HG03342 (cell line): Measurements from ENCODE around the gene CDC14B.
"Not testable (repeated sequence)": the region's sequence is repeated elsewhere in the genome, so short reads cannot be mapped to it uniquely, and the experiment has no call there.

Experiments used
- ATAC-seq: cut with Tn5 transposase; IDR thresholded peaks from one replicate; pipeline ENCODE4 v1.9.1; 2021; ENCODE audit warnings: mild to moderate bottlenecking, moderate library complexity; ENCODE audit not compliant: unreplicated experiment

CDC14B gene

GRCh38 chr9:96633579-96633978 lies 13.9 kb upstream of the CDC14B start:
- ATAC-seq: not testable (repeated sequence)

DNA sequence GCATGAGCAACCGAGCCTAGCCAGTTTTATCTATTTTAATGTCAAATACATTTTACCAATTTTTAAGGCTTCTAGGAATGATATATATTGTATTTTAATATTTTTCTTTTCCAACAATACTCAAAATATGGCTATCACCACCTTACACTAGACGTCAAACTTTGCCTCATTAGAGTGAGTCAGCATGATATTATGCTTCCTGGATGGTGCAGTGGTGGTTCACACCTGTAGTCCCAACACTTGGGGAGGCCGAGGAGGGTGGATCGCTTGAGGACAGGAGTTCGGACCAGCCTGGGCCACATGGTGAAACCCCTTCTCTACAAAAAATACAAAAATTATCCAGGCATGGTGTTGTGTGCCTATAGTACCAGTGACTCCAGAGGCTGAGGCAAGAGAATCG lies 7.3 kb upstream of the CDC14B start:
- ATAC-seq: no peak

GRCh38 chr9:96621618-96622017 lies 2.0 kb upstream of the CDC14B start:
- ATAC-seq: no peak

DNA sequence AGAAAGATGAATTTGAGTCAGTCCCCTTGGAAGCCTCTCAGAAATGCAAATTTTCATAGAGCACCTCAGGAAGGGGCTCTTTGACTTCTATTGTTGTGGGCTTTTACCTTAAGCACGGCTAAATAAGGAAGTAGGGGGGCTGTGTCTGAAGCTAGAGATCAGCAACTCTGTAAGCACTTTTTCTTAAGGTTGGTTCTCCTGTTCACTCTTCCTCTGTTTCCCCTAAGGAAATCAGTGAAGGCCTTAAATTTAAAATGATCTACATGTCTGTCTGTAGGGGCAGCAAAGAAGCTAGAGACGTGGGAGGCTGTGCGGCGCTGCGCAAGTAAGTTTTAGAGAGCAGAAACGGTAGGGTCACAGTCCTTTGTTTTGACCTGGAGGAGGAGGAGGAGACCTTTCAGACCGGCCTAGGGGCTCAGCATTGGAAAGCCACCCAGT lies 1.2 kb upstream of the CDC14B start:
- no peak for ATAC-seq

DNA sequence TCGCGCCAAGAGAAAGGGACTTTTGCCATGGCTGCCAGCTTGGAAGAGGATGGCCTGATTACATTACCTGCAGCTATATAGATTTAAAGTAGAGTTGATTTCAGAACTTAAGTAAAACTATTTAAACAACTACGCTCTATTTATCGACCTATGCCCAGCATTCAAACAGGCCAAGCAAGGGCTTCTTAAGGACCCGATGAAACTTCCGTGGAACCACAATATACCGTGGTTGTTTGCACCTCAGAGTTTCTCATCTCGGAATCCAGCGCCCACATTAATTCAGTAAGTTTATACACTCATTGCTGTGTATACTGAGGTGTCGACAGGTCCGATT lies 505 bp upstream of the CDC14B start:
- ATAC-seq: no peak

DNA sequence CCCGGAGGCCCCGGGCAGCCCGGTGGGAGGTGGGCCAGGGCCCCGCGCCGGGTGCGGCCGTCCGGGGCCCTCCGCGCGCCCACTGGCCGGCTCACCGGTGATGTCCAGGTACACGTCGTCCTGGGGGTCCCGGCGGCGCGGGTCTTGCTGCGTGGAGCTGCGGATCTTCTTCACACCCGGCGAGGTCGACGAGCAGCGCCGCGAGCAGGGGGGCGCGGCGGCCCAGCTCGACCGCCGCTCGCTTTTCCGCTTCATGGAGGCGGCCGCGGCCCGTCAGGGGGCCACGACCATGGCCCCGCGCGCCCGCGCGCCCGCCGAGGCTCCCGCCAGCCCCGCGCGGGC lies 548 bp downstream of the CDC14B start:
- ATAC-seq: no peak

DNA sequence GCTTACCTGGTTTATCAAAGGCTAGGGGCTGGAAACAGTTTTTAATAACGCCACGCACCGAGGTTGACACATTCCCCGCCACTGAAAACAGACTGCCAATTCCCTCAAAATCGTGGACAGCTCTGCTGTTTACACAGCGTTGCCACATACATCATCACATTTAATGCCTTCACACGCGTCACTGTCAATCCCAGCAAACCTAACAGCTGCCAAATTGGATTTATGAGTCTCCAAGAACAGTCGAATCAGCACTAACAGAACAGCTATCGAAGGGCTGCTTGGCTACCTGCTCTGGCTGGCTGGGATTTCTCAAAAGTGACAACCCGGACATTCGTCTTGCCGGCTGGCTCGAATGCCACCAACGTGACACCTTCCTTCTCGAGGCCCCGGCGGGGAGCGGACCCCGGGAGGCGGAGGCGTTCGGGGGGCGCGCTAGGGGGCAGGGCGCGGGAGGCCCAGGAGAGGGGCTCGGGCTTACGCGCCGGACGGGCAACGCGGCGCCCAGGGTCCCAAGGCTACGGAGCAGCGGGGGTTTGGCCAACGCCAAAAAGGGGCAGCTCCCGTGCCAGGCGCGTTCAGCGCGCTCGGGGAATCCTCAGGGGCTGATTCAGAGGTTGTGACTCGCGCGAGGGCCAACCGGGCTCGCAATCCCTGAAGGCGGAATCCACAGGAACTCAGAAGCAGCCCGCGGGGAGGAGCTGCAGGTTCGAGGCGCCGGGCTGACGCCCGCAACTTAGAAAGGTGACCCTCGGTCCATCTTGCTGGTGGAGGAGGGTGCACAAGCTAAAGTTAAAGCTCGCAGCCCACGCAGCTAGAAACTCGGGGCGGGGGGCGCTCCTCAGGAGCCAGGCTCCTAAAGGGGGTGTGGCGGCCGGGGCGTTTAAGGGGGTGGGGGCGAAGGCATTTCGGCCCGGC lies 1.2 kb downstream of the CDC14B start:
- no peak for ATAC-seq

GRCh38 chr9:96617439-96618185 lies 2.0 kb downstream of the CDC14B start:
- ATAC-seq: no peak

DNA sequence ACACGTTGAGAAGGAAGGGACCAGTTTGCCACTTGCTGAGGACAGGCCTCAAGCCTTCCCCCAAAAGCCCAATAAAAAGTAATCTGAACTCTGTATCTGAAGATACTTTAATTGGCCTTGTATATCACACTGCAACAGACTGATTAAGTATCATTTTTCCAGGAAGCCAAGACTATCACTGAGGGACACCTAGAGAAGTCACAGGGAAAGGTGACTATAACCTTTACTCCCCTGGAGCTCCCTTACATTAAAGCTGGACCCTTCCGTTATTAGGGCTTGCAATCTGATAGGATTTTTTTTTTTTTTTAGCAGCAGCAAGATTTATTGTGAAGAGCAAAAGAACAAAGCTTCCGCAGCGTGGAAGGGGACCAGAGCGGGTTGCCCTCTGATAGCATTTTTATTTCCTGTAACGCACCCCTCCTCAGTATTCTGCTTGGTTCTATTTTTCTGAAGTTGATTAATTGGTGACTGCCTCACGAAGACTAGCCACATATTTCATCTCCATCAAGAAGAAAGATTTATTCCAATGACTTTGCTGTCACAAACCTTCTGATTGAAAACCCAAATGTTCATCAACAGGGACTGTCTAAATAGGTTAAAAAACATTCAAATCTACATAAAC lies 2.7 kb downstream of the CDC14B start:
- ATAC-seq: no peak

GRCh38 chr9:96615411-96615810 lies 4.2 kb downstream of the CDC14B start:
- ATAC-seq: no peak

DNA sequence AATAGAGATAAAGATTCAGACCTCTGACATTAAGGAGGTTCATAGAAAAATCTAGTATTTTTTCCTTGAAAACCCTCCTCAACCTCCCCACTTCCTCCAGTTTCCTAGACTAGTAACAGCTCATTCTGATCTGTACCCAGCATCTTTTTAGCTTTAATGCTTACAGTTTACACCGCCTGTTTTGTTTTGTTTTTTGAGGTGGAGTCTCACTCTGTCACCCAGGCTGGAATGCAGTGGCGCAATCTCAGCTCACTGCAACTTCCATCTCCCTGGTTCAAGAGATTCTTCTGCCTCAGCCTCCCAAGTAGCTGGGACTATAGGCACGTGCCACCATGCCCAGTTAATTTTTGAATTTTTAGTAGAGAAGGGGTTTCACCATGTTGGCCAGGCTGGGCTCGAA lies 5.0 kb downstream of the CDC14B start:
- not testable (repeated sequence) for ATAC-seq

DNA sequence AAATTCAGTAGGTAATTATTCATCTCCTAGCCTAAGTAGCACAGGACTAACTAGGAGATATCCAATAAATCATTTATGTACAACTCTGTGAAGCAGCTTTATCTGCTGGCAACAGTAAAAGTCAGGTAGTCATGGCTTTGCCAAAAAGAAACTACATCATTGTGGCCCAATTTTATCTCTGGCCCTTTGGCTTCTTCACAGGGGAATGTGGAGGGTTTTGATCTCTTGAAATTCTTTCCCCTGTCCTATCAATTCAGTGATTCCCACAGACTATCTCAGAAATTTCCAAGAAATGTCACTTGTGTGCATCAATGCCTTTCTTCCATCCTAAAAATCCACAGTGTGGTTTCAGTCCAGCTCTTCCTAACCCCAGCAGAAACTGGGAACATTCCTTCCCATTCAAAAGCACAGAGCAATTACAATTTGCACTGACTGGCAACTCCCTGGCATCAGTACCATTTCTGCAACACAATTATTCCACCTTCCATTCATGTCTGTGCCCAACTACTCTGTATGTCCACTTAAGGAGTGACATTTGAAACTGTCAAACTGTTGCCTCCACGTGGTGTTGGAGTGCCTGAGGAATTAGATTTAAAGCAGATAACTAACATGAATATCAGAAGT lies 6.6 kb downstream of the CDC14B start:
- ATAC-seq: no peak

DNA sequence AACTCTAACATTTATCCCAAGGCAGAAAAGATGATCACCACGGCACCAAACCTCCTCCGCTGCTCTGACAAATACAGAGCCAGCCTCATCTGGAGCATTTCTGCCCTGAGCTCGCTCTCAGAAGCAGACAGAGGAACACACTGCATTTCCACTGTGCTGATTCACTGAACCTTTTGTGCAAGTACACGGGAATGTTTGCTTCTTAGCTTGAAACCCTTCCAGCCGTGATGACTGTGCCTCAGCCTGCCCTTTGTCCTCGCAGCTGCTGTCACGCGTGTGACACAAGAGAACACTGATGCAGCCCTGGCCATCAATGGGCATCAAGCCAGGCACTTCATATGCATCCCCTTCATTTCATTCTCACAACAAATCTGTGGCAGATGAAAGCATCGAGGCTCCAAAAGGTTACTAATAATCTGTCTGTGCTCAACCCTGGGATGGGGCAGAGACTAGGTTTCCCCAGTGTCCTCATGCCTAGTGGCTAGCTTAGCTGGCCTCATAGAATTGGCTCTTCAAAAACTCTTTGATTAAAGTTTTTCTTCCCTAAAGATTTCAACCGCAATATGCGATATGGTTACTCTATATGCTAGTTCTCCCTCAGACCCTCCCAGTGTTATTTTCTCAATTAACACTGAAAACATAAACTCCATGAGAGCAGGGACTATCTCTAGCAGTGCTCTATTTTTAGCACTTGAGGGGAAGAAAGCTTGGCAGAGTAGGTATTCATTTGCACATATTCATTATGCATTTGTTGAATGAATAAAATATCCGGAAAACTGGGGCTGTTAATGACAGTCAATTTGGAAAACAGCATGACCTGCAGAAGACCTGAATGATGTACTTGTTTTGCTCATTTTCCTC lies 7.3 kb downstream of the CDC14B start:
- ATAC-seq: no peak

GRCh38 chr9:96611302-96611701 lies 8.3 kb downstream of the CDC14B start:
- no peak for ATAC-seq

- ATAC-seq: no peak
Observed at GRCh38 chr9:96609732-96610131, 9.9 kb downstream of the CDC14B start.

DNA sequence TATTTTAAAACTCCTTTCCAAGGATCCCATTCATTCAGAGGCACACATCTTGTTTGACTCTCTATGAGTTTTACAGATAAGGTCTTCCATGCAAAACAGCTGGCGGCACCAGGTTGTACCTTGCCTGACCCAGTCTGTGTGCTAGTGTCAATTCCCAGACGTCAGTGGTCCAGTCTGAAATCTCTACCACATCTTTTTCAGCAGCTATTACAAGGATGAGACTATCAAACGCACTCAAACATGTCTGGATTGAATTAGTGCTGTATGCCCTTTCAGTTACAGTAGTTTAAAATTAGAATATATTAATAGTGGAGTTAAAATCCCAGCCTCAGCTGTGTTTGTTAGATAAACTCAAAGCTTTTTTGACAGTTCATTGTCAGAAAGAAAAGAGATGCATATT lies 11.7 kb downstream of the CDC14B start:
- ATAC-seq: no peak

- ATAC-seq: no peak
Observed at GRCh38 chr9:96605328-96605727, 14.3 kb downstream of the CDC14B start.

DNA sequence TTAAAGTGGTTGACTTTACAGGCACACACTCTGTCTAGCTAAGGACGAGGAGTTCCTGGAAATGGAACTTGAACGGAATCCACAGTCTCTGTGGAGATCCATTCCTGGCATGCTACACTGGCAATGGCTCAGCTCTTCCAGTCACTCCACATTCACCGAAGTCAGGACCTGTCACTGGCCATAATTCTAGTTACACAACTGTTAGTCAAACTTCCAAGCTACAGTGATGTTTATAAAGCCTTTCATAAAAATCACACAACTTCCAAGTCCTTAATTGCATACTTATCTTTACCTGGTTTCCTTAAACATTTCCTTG lies 15.7 kb downstream of the CDC14B start:
- ATAC-seq: no peak

DNA sequence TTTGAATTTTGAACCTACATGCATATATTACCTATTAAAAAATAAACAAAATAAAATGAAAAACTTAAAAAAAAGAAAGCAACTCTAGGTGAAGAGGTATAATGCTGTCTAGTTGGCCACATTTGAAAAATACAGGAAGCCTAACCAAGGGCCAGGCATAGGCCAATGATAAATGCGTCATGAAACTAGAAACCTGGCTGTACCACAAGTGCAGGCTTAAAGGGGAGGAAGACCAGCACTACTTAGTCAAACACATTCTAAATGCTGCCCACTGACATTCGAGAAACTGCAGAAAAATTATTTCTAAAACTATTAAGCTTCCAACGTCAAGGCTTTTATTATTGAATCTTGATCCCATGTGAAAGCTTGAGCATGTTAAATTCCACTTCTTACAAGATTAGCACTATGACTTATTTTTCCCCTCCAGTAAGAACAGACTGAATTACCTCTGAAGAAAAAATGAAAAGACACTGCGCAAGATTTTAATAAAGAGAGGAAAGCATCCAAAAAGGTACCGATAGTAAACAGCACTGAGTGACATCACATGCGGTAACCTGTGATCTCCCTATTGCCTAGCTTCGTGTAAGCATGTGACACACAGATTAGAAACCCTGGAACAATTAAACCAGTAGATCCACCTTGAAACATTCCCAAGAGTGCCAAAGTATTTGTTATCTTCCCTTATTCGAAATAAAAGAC lies 16.2 kb downstream of the CDC14B start:
- ATAC-seq: no peak

GRCh38 chr9:96599298-96599697 lies 20.3 kb downstream of the CDC14B start:
- ATAC-seq: no peak
